Activated T-cell treated with anti-CD3 and anti-CD28 coated beads for 48 hours (primary cell): Measurements from ENCODE around the gene CCDC38.
"Not testable (repeated sequence)": the region's sequence is repeated elsewhere in the genome, so short reads cannot be mapped to it uniquely, and the experiment has no call there.

Experiments used
- DNase-seq: peaks from one replicate; pipeline ENCODE4 v3.0.0-alpha.2; 2020; ENCODE audit warnings: low read depth

Gene CCDC38

GRCh38 chr12:95942524-95943329, at the start of gene CCDC38:
Gene CCDC38 (minus strand): TSS chr12:95942614. CDS start chr12:95936509, 6,105 bp downstream.
- peak; percentile 78 for DNase-seq

- DNase-seq, result no peak
Measured at GRCh38 chr12:95990136-95990535, 47.7 kb upstream of the CCDC38 start.

GRCh38 chr12:95989504-95990123, 47.2 kb upstream of the CCDC38 start:
- no peak for DNase-seq

GRCh38 chr12:95988506-95989275, 46.3 kb upstream of the CCDC38 start:
- DNase-seq, result no peak

- no peak for DNase-seq
Measured at GRCh38 chr12:95986635-95987570, 44.5 kb upstream of the CCDC38 start.

- DNase-seq, result no peak
Measured at GRCh38 chr12:95984682-95985081, 42.3 kb upstream of the CCDC38 start.

- DNase-seq, result no peak
Measured at GRCh38 chr12:95982602-95983001, 40.2 kb upstream of the CCDC38 start.

- no peak for DNase-seq
Measured at GRCh38 chr12:95980437-95980836, 38.0 kb upstream of the CCDC38 start.

- no peak for DNase-seq
Measured at GRCh38 chr12:95978774-95979173, 36.4 kb upstream of the CCDC38 start.

GRCh38 chr12:95978351-95978750, 35.9 kb upstream of the CCDC38 start:
- DNase-seq, result no peak

GRCh38 chr12:95977764-95978305, 35.4 kb upstream of the CCDC38 start:
- no peak for DNase-seq

- DNase-seq, result no peak
Measured at GRCh38 chr12:95976416-95976832, 34.0 kb upstream of the CCDC38 start.

- no peak for DNase-seq
Measured at GRCh38 chr12:95975491-95975890, 33.1 kb upstream of the CCDC38 start.

GRCh38 chr12:95974358-95974757, 31.9 kb upstream of the CCDC38 start:
- DNase-seq, result no peak

- DNase-seq, result no peak
Measured at GRCh38 chr12:95972832-95973456, 30.5 kb upstream of the CCDC38 start.

- DNase-seq, result no peak
Measured at GRCh38 chr12:95970905-95971304, 28.5 kb upstream of the CCDC38 start.

- not testable (repeated sequence) for DNase-seq
Measured at GRCh38 chr12:95969116-95969515, 26.7 kb upstream of the CCDC38 start.

GRCh38 chr12:95967301-95967700, 24.9 kb upstream of the CCDC38 start:
- DNase-seq, result no peak

- no peak for DNase-seq
Measured at GRCh38 chr12:95966287-95966870, 24.0 kb upstream of the CCDC38 start.

- no peak for DNase-seq
Measured at GRCh38 chr12:95963096-95963495, 20.7 kb upstream of the CCDC38 start.

GRCh38 chr12:95962222-95962621, 19.8 kb upstream of the CCDC38 start:
- no peak for DNase-seq
